ENCODE data around the gene ATOH8.

The ATOH8 gene

DNA sequence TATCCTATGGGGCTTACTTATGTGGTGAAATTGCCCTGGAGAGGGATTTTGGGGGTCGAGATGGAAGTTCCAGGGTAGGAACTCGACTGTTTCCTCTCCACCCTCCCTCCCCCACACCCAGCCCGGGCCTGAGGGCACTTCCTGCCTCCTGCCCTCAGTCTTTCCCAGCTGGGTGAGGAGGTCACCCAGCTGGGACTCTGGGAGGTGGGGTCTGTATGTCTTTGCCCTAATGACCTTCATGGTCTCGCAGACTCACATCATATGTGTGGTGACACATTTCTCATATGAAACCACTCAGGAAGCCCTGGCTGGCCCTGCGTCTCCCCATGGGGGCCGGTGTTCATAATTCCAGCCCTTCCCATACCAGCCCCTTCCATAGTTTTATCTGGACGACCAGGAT lies 12.4 kb downstream of the ATOH8 start:
- TF ChIP-seq, protein P1, sequence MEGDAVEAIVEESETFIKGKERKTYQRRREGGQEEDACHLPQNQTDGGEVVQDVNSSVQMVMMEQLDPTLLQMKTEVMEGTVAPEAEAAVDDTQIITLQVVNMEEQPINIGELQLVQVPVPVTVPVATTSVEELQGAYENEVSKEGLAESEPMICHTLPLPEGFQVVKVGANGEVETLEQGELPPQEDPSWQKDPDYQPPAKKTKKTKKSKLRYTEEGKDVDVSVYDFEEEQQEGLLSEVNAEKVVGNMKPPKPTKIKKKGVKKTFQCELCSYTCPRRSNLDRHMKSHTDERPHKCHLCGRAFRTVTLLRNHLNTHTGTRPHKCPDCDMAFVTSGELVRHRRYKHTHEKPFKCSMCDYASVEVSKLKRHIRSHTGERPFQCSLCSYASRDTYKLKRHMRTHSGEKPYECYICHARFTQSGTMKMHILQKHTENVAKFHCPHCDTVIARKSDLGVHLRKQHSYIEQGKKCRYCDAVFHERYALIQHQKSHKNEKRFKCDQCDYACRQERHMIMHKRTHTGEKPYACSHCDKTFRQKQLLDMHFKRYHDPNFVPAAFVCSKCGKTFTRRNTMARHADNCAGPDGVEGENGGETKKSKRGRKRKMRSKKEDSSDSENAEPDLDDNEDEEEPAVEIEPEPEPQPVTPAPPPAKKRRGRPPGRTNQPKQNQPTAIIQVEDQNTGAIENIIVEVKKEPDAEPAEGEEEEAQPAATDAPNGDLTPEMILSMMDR (IDR thresholded peaks at IDR 0.05; ENCODE audit: low read depth, low read length): no peak
- DNase-seq (ENCODE audit: extremely low read depth, low read depth): no peak

DNA sequence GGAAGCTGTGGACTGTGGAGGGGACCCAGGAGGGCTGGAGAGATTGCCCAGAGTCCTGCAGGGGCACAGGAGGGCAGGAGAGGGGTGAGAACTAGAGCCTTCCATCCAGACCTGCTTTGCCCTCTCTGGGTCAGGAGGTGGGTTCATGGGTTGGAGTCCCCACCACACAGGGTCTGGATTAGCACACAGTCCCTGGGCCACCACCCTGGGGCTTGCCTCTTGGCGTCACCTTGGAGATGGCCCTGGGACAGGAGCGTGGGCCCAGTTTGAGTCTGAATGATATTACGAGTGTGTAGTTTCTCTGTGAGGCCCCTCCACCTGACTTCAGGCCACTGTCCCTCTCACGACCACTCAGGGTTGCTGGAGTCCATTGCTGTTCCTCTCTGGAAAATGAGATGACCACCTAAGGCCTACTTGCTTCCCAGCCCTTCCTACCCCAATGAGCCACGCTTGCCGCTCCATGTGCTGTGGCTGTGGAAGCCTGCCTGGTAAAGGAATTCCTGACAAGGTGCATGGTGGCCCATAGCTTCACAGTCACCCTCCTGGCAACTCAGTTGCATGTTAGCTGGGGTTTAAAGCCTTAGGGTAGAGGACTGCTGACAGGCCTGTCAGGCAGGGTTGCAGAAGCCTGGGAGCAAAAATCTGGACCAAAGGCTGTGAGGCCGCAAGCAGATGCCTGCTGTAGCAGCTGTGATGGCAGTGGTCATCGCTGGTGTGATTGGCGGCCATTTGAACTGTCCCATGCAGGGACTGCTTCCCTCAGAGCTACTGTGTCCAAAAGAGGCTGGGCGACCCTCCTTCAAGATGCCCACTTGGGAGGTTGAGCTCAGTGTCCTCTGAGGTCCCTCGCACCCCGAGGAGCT lies 14.2 kb downstream of the ATOH8 start:
- no peak for DNase-seq (ENCODE audit: extremely low read depth, low read depth)
- TF ChIP-seq, protein P1 (IDR thresholded peaks at IDR 0.05; ENCODE audit: low read depth, low read length): no peak

DNA sequence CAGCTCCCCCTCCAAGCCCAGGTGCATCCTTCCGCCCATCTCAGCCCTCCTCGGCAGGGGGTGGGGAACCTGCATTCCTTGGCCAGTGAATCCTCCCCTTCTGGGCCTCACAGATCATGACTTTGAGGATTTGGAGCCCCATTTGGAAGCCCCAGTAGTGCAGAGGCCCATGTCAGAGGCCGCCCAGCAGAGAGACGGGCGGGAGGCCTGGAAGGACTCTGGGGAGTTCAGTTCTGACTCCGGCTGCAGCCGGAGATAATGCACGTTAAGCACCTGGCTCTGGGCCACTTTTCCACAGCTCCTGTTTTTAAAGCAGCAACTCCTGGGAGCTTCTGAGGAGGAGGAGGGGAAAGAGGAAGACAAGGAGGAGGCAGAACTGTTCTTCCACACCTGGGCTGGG lies 14.9 kb downstream of the ATOH8 start:
- no peak for DNase-seq (ENCODE audit: extremely low read depth, low read depth)
- TF ChIP-seq, protein P1 (IDR thresholded peaks at IDR 0.05; ENCODE audit: low read depth, low read length): no peak

DNA sequence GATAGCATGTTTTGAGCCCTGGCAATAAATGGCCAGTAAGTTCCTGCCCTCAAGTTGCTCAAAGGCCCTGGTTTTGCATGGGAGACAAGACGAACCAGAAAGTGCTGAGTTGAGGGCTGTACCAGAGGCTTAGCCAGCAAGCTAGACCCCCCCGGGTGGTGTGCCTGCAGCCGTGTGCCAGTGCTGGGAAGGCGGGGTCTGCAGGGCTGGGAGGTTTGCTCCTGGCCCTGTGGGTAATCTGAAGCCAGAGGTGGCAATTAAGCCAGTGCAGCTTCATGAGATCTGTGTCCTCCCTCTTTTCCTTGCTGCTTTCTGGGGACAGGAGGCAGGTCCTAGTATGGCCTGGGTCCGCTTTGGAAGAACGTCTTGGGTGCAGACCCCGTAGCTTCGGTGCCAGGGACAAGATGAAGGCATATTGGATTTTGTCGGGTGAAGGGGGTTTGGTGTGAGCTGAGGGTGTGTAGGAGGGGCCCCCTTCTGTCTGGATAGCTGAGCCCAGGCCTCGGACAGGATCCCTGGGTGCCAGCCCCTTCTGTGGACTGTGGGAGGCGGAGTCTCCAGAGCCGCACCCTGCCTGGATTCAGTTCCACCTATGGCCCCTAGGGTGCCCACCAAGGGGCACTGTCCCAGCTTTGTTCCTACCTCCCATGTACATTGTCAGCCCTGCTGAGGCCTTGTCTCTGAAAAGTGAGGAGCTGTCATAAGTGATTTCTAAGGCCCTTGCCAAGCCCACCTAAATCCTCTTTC lies 15.6 kb downstream of the ATOH8 start:
- DNase-seq (ENCODE audit: extremely low read depth, low read depth): no peak
- TF ChIP-seq, protein P1 (IDR thresholded peaks at IDR 0.05; ENCODE audit: low read depth, low read length): peak; percentile 10

DNA sequence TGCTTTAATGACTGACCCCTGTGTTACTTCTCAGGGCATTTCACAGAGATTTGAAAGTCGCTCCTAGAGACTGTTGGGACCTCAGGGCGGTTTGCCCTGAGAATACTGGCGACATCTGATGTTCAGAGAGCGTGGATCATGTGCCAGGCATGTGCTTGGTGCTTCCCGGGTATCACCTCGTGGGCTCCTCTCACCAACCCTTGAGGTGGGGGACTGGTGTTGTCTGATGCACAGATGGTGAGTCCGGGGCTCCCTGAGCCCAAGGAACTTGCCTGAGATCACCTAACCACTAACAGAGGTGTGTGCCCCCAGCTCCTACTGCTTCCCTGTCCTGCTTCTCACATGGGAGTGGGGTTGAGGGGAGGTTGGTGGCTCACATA lies 16.2 kb downstream of the ATOH8 start:
- TF ChIP-seq, protein P1 (IDR thresholded peaks at IDR 0.05; ENCODE audit: low read depth, low read length): no peak
- no peak for DNase-seq (ENCODE audit: extremely low read depth, low read depth)

DNA sequence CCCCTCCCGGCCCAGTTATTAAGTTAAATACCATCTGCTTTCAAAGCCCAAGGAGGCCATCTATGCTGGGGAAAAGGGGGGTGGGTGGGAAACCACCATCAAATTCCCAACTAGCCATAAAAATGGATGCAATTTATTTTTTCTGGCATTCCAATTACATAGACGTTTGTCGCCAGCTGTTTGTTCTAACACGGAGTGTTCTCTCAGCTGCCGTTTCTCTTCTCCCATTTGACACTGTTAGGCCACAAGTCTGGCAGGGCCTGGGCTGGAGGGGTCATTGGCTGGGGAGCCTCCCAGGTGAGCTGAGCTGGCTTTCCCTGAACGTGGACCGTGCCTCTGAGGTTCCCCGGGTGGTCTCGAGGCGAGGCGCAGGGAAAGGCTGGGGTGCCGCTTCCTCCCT lies 16.6 kb downstream of the ATOH8 start:
- no peak for DNase-seq (ENCODE audit: extremely low read depth, low read depth)
- TF ChIP-seq, protein P1 (IDR thresholded peaks at IDR 0.05; ENCODE audit: low read depth, low read length): no peak

DNA sequence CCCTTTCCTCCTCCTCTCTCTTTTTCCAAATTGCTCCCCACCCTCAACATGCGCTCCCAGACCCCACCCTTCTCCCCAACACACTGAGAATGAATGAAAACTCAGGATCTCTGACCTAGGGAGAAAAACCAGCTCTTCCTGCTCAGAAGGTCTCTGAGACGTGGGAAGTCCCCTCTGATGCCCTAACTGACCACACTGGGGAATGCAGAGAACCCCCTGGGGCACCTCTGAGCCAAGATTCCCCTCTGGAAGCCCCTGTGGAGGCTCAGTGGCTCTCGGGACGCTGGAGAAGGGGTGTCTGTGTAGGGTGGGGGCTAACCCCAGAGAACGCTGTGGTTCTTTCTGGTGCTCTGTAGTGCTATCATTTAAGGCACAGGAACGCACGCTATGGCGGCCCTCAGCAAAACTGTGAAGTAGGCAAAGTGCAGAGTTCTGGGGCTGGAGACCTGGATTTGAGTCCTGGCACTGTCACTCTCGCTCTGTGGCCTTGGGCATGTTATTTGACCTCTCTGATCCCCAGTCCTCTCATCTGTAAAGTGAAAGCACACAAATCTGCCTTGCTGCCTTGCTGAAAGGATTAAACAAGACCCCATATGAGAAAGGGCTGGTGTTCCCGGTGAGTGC lies 17.1 kb downstream of the ATOH8 start:
- TF ChIP-seq, protein P1 (IDR thresholded peaks at IDR 0.05; ENCODE audit: low read depth, low read length): no peak
- DNase-seq (ENCODE audit: extremely low read depth, low read depth): no peak

Data from AG09319 (cell line).